Activated CD4-positive, alpha-beta T cell treated with anti-CD3 and anti-CD28 coated beads, Interleukin-2, amount 50 U/mL, for 16 hours (primary cell): Measurements from ENCODE around the gene SAYSD1.

Experiments used
- DNase-seq: peaks from one replicate; pipeline ENCODE4 v3.0.0-alpha.2; 2020

The SAYSD1 gene

GRCh38 chr6:39077882-39078594 is 36.9 kb downstream of the SAYSD1 start:
- DNase-seq: no peak

- no peak for DNase-seq
Measured at GRCh38 chr6:39076623-39077535, 38.1 kb downstream of the SAYSD1 start.

- DNase-seq: no peak
Measured at GRCh38 chr6:39075807-39076622, 39.0 kb downstream of the SAYSD1 start.

GRCh38 chr6:39075010-39075686 is 39.8 kb downstream of the SAYSD1 start:
- DNase-seq: no peak

GRCh38 chr6:39074486-39074885 is 40.5 kb downstream of the SAYSD1 start:
- no peak for DNase-seq

GRCh38 chr6:39073471-39074355 is 41.3 kb downstream of the SAYSD1 start:
- no peak for DNase-seq

- no peak for DNase-seq
Measured at GRCh38 chr6:39072830-39073229, 42.2 kb downstream of the SAYSD1 start.

GRCh38 chr6:39068391-39068790 is 46.6 kb downstream of the SAYSD1 start:
- no peak for DNase-seq

- no peak for DNase-seq
Measured at GRCh38 chr6:39065561-39065960, 49.4 kb downstream of the SAYSD1 start.

- DNase-seq: no peak
Measured at GRCh38 chr6:39063526-39063925, 51.5 kb downstream of the SAYSD1 start.

- DNase-seq: no peak
Measured at GRCh38 chr6:39062014-39062740, 52.8 kb downstream of the SAYSD1 start.

GRCh38 chr6:39061588-39061987 is 53.4 kb downstream of the SAYSD1 start:
- DNase-seq: no peak

- no peak for DNase-seq
Measured at GRCh38 chr6:39061182-39061581, 53.8 kb downstream of the SAYSD1 start.

- no peak for DNase-seq
Measured at GRCh38 chr6:39060467-39061160, 54.4 kb downstream of the SAYSD1 start.

- no peak for DNase-seq
Measured at GRCh38 chr6:39059496-39060310, 55.3 kb downstream of the SAYSD1 start.

GRCh38 chr6:39058471-39059147 is 56.4 kb downstream of the SAYSD1 start:
- DNase-seq: no peak

GRCh38 chr6:39057251-39058155 is 57.5 kb downstream of the SAYSD1 start:
- DNase-seq: no peak

GRCh38 chr6:39056681-39057080 is 58.3 kb downstream of the SAYSD1 start:
- no peak for DNase-seq
